ENCODE results near the gene UHMK1.

Gene UHMK1

DNA sequence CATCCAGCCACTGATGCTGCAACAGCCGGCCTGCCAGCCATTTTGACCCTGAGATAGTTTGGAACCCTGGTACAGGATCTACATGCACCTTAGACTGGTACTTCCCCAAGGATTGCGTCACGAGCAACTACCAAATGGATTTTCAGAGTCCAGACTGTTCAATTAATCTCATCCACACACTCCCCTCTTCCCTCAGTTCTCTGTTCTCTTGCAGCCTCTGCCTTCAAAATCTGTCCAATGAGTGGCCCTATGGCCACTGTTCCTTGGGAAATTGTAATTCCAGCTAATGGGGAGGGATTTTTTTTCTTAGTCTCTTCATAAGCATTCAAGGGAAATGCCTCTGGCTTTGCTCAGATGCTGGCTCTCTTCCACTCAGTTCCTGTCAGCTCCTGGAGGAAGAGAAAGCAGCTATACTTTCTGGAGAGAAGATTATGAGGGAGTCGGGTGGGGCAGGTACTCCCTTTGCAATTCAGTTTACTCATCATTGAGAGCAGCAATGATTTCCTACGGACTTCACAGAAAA, 44.1 kb downstream of the UHMK1 start:
- H3K4me3 ChIP-seq (ENCODE audit: low read depth, low read length): no peak overlapping the region
- TF ChIP-seq POLR2A (IDR thresholded peaks at IDR 0.05; ENCODE audit: extremely low read depth, insufficient read length): no peak
- TF ChIP-seq, protein P1, sequence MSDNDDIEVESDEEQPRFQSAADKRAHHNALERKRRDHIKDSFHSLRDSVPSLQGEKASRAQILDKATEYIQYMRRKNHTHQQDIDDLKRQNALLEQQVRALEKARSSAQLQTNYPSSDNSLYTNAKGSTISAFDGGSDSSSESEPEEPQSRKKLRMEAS (IDR thresholded peaks at IDR 0.05; ENCODE audit: low read depth, low read length): no peak
- TF ChIP-seq, protein P2, sequence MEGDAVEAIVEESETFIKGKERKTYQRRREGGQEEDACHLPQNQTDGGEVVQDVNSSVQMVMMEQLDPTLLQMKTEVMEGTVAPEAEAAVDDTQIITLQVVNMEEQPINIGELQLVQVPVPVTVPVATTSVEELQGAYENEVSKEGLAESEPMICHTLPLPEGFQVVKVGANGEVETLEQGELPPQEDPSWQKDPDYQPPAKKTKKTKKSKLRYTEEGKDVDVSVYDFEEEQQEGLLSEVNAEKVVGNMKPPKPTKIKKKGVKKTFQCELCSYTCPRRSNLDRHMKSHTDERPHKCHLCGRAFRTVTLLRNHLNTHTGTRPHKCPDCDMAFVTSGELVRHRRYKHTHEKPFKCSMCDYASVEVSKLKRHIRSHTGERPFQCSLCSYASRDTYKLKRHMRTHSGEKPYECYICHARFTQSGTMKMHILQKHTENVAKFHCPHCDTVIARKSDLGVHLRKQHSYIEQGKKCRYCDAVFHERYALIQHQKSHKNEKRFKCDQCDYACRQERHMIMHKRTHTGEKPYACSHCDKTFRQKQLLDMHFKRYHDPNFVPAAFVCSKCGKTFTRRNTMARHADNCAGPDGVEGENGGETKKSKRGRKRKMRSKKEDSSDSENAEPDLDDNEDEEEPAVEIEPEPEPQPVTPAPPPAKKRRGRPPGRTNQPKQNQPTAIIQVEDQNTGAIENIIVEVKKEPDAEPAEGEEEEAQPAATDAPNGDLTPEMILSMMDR (IDR thresholded peaks at IDR 0.05; ENCODE audit: low read depth, low read length): no peak
- no peak for TF ChIP-seq MYC (IDR thresholded peaks at IDR 0.05; ENCODE audit: low read depth, low read length)
- no peak for DNase-seq (ENCODE audit: low read depth)

DNA sequence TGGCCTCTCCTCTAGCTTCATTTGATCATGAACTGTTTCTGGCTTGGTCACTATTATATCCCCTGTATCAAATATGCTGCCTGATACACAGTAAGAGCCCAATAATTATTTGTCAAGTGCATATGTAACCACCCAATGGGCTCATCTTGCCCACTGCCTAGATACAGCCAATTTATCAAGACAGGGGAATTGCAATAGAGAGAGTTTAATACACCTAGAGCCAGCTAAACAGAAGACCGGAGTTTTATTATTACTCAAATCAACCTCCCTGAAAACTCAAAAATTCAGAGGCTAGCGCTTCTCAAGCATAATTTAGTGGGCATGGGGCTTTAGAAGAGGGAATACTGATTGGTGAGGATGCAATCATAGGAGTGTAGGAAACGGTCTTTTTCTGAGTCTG, 45.6 kb downstream of the UHMK1 start:
- no peak for DNase-seq (ENCODE audit: low read depth)
- TF ChIP-seq, protein P1 (IDR thresholded peaks at IDR 0.05; ENCODE audit: low read depth, low read length): no peak
- TF ChIP-seq POLR2A (IDR thresholded peaks at IDR 0.05; ENCODE audit: extremely low read depth, insufficient read length): no peak
- TF ChIP-seq MYC (IDR thresholded peaks at IDR 0.05; ENCODE audit: low read depth, low read length): no peak
- TF ChIP-seq, protein P2 (IDR thresholded peaks at IDR 0.05; ENCODE audit: low read depth, low read length): no peak
- H3K4me3 ChIP-seq (ENCODE audit: low read depth, low read length): no peak overlapping the region

DNA sequence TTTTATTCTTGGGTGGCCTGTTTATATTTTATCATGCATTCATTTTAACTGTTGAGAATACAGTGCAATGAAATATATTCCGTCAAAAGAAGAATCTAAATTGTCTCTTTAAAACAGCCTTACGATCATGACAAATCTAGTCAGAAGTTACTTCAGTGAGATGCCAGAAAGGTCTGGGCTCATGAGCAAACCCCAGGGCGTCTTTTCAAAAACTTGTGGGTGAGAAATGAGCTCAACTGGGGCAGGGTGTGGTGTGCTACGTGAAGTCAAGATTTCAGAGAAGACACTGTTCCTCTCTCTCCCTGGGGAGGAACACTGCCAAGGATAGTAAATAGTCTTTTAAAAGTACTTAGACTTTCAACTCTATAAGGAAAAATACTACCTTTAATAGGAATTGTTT, 50.6 kb downstream of the UHMK1 start:
- H3K4me3 ChIP-seq (ENCODE audit: low read depth, low read length): no peak overlapping the region
- TF ChIP-seq, protein P1 (IDR thresholded peaks at IDR 0.05; ENCODE audit: low read depth, low read length): no peak
- TF ChIP-seq, protein P2 (IDR thresholded peaks at IDR 0.05; ENCODE audit: low read depth, low read length): no peak
- TF ChIP-seq MYC (IDR thresholded peaks at IDR 0.05; ENCODE audit: low read depth, low read length): no peak
- TF ChIP-seq POLR2A (IDR thresholded peaks at IDR 0.05; ENCODE audit: extremely low read depth, insufficient read length): no peak
- no peak for DNase-seq (ENCODE audit: low read depth)

DNA sequence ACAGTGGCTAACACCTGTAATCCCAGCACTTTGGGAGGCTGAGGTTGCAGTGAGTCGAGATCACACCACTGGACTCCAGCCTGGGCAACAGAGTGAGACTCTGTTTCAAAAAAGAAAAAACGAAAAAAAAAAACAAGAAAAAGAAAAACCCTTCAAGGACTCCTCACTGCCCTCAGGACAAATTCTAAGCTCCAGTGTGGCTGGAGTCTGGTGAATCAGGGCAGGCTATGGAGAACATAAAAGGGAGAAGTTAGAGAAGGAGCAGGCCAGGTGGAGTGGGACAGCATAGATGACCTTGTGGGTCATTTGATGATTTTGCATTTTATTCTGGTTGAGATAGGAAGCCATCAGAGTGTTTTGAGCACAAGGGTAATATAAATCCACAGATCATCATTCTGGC, 51.4 kb downstream of the UHMK1 start:
- no peak for TF ChIP-seq POLR2A (IDR thresholded peaks at IDR 0.05; ENCODE audit: extremely low read depth, insufficient read length)
- TF ChIP-seq, protein P1 (IDR thresholded peaks at IDR 0.05; ENCODE audit: low read depth, low read length): no peak
- DNase-seq (ENCODE audit: low read depth): no peak
- H3K4me3 ChIP-seq (ENCODE audit: low read depth, low read length): no peak overlapping the region

DNA sequence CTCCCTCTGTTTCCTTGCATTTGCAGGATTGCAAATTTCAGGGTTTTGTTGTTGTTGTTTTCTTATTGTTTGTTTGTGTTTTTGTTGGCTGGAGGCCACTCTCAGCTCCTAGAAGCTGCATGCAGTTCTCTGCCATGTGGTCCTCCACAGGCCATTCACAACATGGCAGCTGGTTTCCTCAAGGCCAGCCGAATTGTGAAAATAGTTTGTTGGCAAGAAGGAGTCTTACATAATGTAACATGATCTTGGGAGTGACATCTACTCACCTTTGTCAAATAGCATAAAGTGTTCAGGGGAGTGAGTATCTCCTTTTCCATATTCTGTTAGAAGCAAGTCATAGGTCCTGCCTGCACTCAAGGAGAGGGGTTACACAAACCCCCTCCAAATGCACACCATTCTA, 53.3 kb downstream of the UHMK1 start:
- DNase-seq (ENCODE audit: low read depth): no peak
- TF ChIP-seq, protein P2 (IDR thresholded peaks at IDR 0.05; ENCODE audit: low read depth, low read length): no peak
- H3K4me3 ChIP-seq (ENCODE audit: low read depth, low read length): no peak overlapping the region

DNA sequence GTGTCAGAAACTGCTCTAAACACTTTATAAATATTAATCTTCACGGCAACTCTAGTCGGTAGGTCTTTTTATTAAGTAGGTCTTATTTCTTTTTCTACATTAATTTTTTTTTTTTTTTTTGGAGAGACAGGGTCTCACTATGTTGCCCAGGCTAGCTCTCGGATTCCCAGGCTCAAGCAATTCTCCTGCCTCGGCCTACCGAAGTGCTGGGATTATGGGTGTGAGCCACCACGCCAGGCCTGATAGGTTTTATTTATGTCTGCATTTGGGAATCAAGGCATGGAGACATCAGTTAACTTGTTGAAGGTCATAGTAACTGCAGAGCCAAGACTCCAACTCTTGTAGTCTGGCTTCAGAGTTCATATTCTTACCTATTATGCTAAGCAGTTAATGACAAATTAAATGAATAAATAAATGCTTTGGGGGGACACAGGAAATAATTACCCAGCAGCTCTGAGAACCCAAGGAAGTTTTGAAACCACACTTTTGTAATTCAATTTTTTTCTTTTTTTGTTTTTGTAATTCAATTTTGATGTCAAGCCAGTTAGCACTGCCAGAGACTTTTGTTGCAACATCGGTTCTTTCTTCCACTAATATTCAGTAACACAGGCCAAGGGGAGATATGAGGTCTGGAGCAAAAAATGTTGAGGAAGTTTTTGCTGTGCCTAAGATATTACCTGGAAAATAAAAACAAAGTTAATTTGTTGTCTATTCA, 54.5 kb downstream of the UHMK1 start:
- no peak overlapping the region for H3K4me3 ChIP-seq (ENCODE audit: low read depth, low read length)
- TF ChIP-seq, protein P2 (IDR thresholded peaks at IDR 0.05; ENCODE audit: low read depth, low read length): no peak
- TF ChIP-seq, protein P1 (IDR thresholded peaks at IDR 0.05; ENCODE audit: low read depth, low read length): no peak
- TF ChIP-seq POLR2A (IDR thresholded peaks at IDR 0.05; ENCODE audit: extremely low read depth, insufficient read length) (no peak), MYC (IDR thresholded peaks at IDR 0.05; ENCODE audit: low read depth, low read length) (no peak)
- no peak for DNase-seq (ENCODE audit: low read depth)
